HepG2 (cell line): ENCODE results near the gene ZMAT2. TPM values are rescaled to one million over a fixed set of nuclear protein-coding genes. Genes with fewer than 3 reads are reported as not detected.
A peak's percentile ranks its signal among the peaks of the same experiment; 100 is the strongest.

Experiments used
- ASH2L ChIP-seq: fragments of 300-600, 200-600 bp; sonication (generic); IDR thresholded peaks from 2 replicates; pipeline ENCODE4 v1.7.0; 2017; ENCODE audit warnings: low read depth, mild to moderate bottlenecking, moderate library complexity, mixed read lengths, low read length; ENCODE audit not compliant: insufficient read length
- CAMTA2 ChIP-seq: sonication (generic); formaldehyde crosslinking; IDR thresholded peaks from 2 replicates; pipeline ENCODE4 v1.4.0; 2020; ENCODE audit warnings: mild to moderate bottlenecking, missing genetic modification reagents, borderline replicate concordance
- ELF1 ChIP-seq: sonication (generic); formaldehyde crosslinking; IDR thresholded peaks from 2 replicates; pipeline ENCODE4 v1.4.0; 2020; ENCODE audit warnings: missing genetic modification reagents
- IKZF1 ChIP-seq: fragments of 450-650 bp; IDR thresholded peaks from 2 replicates; pipeline ENCODE4 v1.7.1; 2016
- KDM2A ChIP-seq: sonication (generic); formaldehyde crosslinking; IDR thresholded peaks from 2 replicates; pipeline ENCODE4 v1.4.0; 2020; ENCODE audit warnings: low read depth, missing genetic modification reagents, borderline replicate concordance
- KMT2B ChIP-seq: IDR thresholded peaks from 2 replicates; pipeline ENCODE4 v1.6.1; 2016; ENCODE audit warnings: missing genetic modification reagents, missing compliant biosample characterization
- MTA1 ChIP-seq: sonication (generic); formaldehyde crosslinking; IDR thresholded peaks from 2 replicates; pipeline ENCODE4 v1.4.0; 2020; ENCODE audit warnings: missing genetic modification reagents, mild to moderate bottlenecking, borderline replicate concordance
- MTF2 ChIP-seq: sonication (generic); formaldehyde crosslinking; IDR thresholded peaks from 2 replicates; pipeline ENCODE4 v1.5.0; 2020; ENCODE audit warnings: missing genetic modification reagents, borderline replicate concordance
- RBM22 ChIP-seq: fragments of 200-400 bp; formaldehyde crosslinking; optimal IDR thresholded peaks from 2 replicates; pipeline ENCODE3; 2017; ENCODE audit warnings: mild to moderate bottlenecking, low read length, moderate library complexity
- SAP130 ChIP-seq: IDR thresholded peaks from 2 replicates; pipeline ENCODE4 v1.6.1; 2016; ENCODE audit warnings: low read depth
- SIN3B ChIP-seq: fragments of 150-350 bp; IDR thresholded peaks from 2 replicates; pipeline ENCODE4 v1.6.1; 2014; ENCODE audit warnings: low read length
- ZNF207 ChIP-seq: fragments of 450-650 bp; IDR thresholded peaks from 2 replicates; pipeline ENCODE4 v1.6.1; 2016; ENCODE audit warnings: antibody characterized with exemption, borderline replicate concordance
- ZNF251 ChIP-seq: sonication (generic); formaldehyde crosslinking; IDR thresholded peaks from 2 replicates; pipeline ENCODE4 v1.9.0; 2021; ENCODE audit warnings: mild to moderate bottlenecking, missing genetic modification reagents
- ZNF441 ChIP-seq: sonication (generic); formaldehyde crosslinking; IDR thresholded peaks from 2 replicates; pipeline ENCODE4 v1.7.0; 2021; ENCODE audit warnings: missing genetic modification reagents, borderline replicate concordance
- ZNF713 ChIP-seq: sonication (generic); formaldehyde crosslinking; IDR thresholded peaks from 2 replicates; pipeline ENCODE4 v1.4.0; 2020; ENCODE audit warnings: mild to moderate bottlenecking, missing genetic modification reagents
- ZNF777 ChIP-seq: sonication (generic); formaldehyde crosslinking; IDR thresholded peaks from 2 replicates; pipeline ENCODE4 v1.4.0; 2020; ENCODE audit warnings: missing genetic modification reagents
- polyA plus RNA-seq, 8 experiments: library from polyadenylated mRNA; depleted of rRNA in 3 of 8; stranded (reverse) in 7 of 8; unstranded in 1 of 8; fragments of >200 nt; fragmentation: Illumina TruSeq in 4 of 8; extraction: Trizol in 4 of 8; gene quantifications; 2 replicates each; pipeline versions ENCODE4 v1.2.1 to v1.2.3, GENCODE V29; 2011 to 2016; ENCODE audit warnings: low read depth in 4 of 8, missing spikeins in 1 of 8, mixed read lengths in 1 of 8; ENCODE audit not compliant: insufficient read depth in 1 of 8
- total RNA-seq, 5 experiments: library from RNA; depleted of rRNA; stranded (reverse); fragments of >200 nt; fragmentation: Illumina TruSeq; extraction: Trizol; gene quantifications; 2 replicates each; pipeline ENCODE4 v1.2.3, GENCODE V29; 2016; ENCODE audit warnings: low read depth in 1 of 5
- TF ChIP-seq, protein P1 (sequence below): sonication (generic); formaldehyde crosslinking; conservative IDR thresholded peaks from 2 replicates; pipeline ENCODE4 v1.4.0; 2020; ENCODE audit warnings: missing genetic modification reagents
- TF ChIP-seq, protein P2 (sequence below): sonication (generic); formaldehyde crosslinking; IDR thresholded peaks from 2 replicates; pipeline ENCODE4 v1.5.0; 2020; ENCODE audit warnings: mild to moderate bottlenecking, missing genetic modification reagents, moderate library complexity
- TF ChIP-seq, protein P3 (sequence below): sonication (generic); formaldehyde crosslinking; IDR thresholded peaks from 2 replicates; pipeline ENCODE4 v1.4.0; 2020; ENCODE audit warnings: missing genetic modification reagents, mild to moderate bottlenecking, borderline replicate concordance
- TF ChIP-seq, protein P4 (sequence below): sonication (generic); formaldehyde crosslinking; IDR thresholded peaks from 2 replicates; pipeline ENCODE4 v1.5.1; 2020; ENCODE audit warnings: missing genetic modification reagents, mild to moderate bottlenecking, borderline replicate concordance
- TF ChIP-seq, protein P5 (sequence below): sonication (generic); formaldehyde crosslinking; IDR thresholded peaks from 2 replicates; pipeline ENCODE4 v1.8.0; 2022; ENCODE audit warnings: low read depth, missing genetic modification reagents

Gene ZMAT2
- total and polyA plus RNA-seq, 2 of the 13 experiments (the other 11 are each of a cell fraction or from before 2014, with no cell fraction given) = 35.4 to 92.8 TPM

DNA sequence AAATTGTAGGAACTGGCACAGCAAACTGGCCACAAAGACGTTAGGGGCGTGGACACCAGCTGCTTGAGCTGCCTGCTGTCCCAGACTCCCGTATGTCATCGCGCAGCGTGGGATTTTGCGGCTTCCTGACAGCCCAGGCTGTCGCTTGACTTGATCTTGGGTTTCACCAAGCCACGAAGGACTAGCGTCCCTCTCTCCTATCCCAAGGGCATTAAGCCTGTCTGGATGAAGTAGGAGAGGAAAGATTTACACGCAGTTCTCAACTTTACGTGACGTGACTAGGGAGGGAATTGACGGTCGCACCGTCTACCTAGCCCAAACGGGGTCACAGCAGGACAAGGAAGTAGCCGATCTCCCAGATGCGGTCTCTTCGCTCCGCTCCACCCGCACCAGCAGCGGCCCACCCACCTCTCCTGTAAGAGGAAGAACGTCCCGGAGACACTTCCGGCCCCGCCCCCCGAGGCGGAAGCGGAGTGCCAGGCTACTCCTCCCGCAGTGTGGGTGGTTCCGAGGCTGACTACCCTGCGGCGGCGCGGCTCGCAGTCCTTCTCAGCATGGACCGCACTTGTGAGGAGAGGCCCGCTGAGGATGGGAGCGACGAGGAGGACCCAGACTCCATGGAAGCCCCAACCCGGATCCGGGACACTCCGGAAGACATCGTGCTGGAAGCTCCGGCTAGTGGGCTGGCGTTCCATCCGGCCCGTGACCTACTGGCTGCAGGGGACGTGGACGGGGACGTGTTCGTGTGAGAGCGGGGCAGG is 35.7 kb upstream of the ZMAT2 start, which contains the start of gene WDR55 (continued):
- TF ChIP-seq, protein P1, sequence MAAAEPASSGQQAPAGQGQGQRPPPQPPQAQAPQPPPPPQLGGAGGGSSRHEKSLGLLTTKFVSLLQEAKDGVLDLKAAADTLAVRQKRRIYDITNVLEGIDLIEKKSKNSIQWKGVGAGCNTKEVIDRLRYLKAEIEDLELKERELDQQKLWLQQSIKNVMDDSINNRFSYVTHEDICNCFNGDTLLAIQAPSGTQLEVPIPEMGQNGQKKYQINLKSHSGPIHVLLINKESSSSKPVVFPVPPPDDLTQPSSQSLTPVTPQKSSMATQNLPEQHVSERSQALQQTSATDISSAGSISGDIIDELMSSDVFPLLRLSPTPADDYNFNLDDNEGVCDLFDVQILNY (CRISPR knock-in tag) = no peak
- TF ChIP-seq ZNF777 (CRISPR knock-in tag) = peak; percentile 54; the same call in 1 of the 2 replicates
- TF ChIP-seq, protein P2, sequence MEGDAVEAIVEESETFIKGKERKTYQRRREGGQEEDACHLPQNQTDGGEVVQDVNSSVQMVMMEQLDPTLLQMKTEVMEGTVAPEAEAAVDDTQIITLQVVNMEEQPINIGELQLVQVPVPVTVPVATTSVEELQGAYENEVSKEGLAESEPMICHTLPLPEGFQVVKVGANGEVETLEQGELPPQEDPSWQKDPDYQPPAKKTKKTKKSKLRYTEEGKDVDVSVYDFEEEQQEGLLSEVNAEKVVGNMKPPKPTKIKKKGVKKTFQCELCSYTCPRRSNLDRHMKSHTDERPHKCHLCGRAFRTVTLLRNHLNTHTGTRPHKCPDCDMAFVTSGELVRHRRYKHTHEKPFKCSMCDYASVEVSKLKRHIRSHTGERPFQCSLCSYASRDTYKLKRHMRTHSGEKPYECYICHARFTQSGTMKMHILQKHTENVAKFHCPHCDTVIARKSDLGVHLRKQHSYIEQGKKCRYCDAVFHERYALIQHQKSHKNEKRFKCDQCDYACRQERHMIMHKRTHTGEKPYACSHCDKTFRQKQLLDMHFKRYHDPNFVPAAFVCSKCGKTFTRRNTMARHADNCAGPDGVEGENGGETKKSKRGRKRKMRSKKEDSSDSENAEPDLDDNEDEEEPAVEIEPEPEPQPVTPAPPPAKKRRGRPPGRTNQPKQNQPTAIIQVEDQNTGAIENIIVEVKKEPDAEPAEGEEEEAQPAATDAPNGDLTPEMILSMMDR (CRISPR knock-in tag) = no peak; the same call in none of the 2 replicates
- no peak for TF ChIP-seq IKZF1
- peak; percentile 85 for TF ChIP-seq ASH2L
- no peak for TF ChIP-seq MTF2 (CRISPR knock-in tag)
- TF ChIP-seq, protein P3, sequence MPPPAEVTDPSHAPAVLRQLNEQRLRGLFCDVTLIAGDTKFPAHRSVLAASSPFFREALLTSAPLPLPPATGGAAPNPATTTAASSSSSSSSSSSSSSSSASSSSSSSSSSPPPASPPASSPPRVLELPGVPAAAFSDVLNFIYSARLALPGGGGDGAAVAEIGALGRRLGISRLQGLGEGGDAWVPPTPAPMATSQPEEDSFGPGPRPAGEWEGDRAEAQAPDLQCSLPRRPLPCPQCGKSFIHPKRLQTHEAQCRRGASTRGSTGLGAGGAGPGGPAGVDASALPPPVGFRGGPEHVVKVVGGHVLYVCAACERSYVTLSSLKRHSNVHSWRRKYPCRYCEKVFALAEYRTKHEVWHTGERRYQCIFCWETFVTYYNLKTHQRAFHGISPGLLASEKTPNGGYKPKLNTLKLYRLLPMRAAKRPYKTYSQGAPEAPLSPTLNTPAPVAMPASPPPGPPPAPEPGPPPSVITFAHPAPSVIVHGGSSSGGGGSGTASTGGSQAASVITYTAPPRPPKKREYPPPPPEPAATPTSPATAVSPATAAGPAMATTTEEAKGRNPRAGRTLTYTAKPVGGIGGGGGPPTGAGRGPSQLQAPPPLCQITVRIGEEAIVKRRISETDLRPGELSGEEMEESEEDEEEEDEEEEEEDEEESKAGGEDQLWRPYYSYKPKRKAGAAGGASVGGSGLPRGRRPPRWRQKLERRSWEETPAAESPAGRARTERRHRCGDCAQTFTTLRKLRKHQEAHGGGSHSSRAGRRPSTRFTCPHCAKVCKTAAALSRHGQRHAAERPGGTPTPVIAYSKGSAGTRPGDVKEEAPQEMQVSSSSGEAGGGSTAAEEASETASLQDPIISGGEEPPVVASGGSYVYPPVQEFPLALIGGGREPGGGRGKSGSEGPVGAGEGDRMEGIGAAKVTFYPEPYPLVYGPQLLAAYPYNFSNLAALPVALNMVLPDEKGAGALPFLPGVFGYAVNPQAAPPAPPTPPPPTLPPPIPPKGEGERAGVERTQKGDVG = no peak
- TF ChIP-seq ZNF441 (CRISPR knock-in tag) = peak; percentile 93
- TF ChIP-seq ZNF207 = no peak
- TF ChIP-seq KDM2A (CRISPR knock-in tag) = peak; percentile 95
- peak; percentile 93 for TF ChIP-seq KMT2B (CRISPR knock-in tag)
- TF ChIP-seq, protein P4, sequence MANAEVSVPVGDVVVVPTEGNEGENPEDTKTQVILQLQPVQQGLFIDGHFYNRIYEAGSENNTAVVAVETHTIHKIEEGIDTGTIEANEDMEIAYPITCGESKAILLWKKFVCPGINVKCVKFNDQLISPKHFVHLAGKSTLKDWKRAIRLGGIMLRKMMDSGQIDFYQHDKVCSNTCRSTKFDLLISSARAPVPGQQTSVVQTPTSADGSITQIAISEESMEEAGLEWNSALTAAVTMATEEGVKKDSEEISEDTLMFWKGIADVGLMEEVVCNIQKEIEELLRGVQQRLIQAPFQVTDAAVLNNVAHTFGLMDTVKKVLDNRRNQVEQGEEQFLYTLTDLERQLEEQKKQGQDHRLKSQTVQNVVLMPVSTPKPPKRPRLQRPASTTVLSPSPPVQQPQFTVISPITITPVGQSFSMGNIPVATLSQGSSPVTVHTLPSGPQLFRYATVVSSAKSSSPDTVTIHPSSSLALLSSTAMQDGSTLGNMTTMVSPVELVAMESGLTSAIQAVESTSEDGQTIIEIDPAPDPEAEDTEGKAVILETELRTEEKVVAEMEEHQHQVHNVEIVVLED (CRISPR knock-in tag) = peak; percentile 70
- 0 out of 2 replicates have a peak, but pooled peaks have one; percentile 29 for TF ChIP-seq CAMTA2
- no peak for TF ChIP-seq MTA1 (CRISPR knock-in tag)
- TF ChIP-seq RBM22 = no peak
- TF ChIP-seq, protein P5, sequence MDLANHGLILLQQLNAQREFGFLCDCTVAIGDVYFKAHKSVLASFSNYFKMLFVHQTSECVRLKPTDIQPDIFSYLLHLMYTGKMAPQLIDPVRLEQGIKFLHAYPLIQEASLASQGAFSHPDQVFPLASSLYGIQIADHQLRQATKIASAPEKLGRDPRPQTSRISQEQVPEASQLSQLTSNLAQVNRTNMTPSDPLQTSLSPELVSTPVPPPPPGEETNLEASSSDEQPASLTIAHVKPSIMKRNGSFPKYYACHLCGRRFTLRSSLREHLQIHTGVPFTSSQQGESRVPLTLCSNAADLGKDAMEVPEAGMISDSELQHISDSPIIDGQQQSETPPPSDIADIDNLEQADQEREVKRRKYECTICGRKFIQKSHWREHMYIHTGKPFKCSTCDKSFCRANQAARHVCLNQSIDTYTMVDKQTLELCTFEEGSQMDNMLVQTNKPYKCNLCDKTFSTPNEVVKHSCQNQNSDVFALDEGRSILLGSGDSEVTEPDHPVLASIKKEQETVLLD (CRISPR knock-in tag) = peak; percentile 58; the same call in 1 of the 2 replicates
- no peak; the same call in 1 of the 2 replicates for TF ChIP-seq SIN3B
- peak; percentile 99 for TF ChIP-seq SAP130 (CRISPR knock-in tag)
- peak; percentile 98 for TF ChIP-seq ELF1 (CRISPR knock-in tag)
- TF ChIP-seq ZNF251 = no peak
- no peak for TF ChIP-seq ZNF713 (CRISPR knock-in tag)
